ENCODE data around the gene CACNA2D3.

CACNA2D3 gene

GRCh38 chr3:54928046-54928770 lies 805.9 kb downstream of the CACNA2D3 start, which contains the start of gene LRTM1:
LRTM1 (minus strand) TSS chr3:54928059; CDS start chr3:54927911, 148 bp downstream.
- Histone ChIP-seq H3K79me2 (no peaks in the 10 kb centered on the region), H3K4me3 (ENCODE audit: low read depth, low read length) (no peak within 1 kb of the TSS), H3K4me1 (no peaks in the 10 kb centered on the region), H3K9me3 (ENCODE audit: control insufficient read depth, low read length) (no peaks in the 10 kb centered on the region), H3K27me3 (ENCODE audit: control insufficient read depth, insufficient read depth, low read length) (no peaks in the 10 kb centered on the region), H3K9ac (no peak within 1 kb of the TSS), H3K27ac (no peak within 1 kb of the TSS), H3K4me2 (ENCODE audit: low read length) (no peak within 1 kb of the TSS), H3K36me3 (ENCODE audit: control insufficient read depth, insufficient read depth, low read length) (no peaks in the 10 kb centered on the region), H2AFZ (no peak within 1 kb of the TSS)
- TF ChIP-seq CTCF (IDR thresholded peaks at IDR 0.05) = no peak

- H3K27ac ChIP-seq = no peak overlapping the region
- no peak overlapping the region for H3K4me2 ChIP-seq (ENCODE audit: low read length)
- H3K36me3 ChIP-seq (ENCODE audit: control insufficient read depth, insufficient read depth, low read length) = no peaks in the 10 kb centered on the region
- H3K9me3 ChIP-seq (ENCODE audit: control insufficient read depth, low read length) = no peaks in the 10 kb centered on the region
- no peaks in the 10 kb centered on the region for H3K27me3 ChIP-seq (ENCODE audit: control insufficient read depth, insufficient read depth, low read length)
- no peaks in the 10 kb centered on the region for H3K79me2 ChIP-seq
- no peaks in the 10 kb centered on the region for H3K4me1 ChIP-seq
- no peak overlapping the region for H3K4me3 ChIP-seq (ENCODE audit: low read depth, low read length)
- no peak for TF ChIP-seq CTCF (IDR thresholded peaks at IDR 0.05)
- H3K9ac ChIP-seq = no peak overlapping the region
- no peak overlapping the region for H2AFZ ChIP-seq
These were observed 808.8 kb downstream of the CACNA2D3 start for GRCh38 chr3:54931182-54931581.

GRCh38 chr3:54932606-54933005 lies 810.3 kb downstream of the CACNA2D3 start:
- TF ChIP-seq CTCF (IDR thresholded peaks at IDR 0.05) = no peak
- H3K9ac ChIP-seq = no peak overlapping the region
- H3K4me3 ChIP-seq (ENCODE audit: low read depth, low read length) = no peak overlapping the region
- no peaks in the 10 kb centered on the region for H3K4me1 ChIP-seq
- no peaks in the 10 kb centered on the region for H3K36me3 ChIP-seq (ENCODE audit: control insufficient read depth, insufficient read depth, low read length)
- no peaks in the 10 kb centered on the region for H3K9me3 ChIP-seq (ENCODE audit: control insufficient read depth, low read length)
- no peaks in the 10 kb centered on the region for H3K27me3 ChIP-seq (ENCODE audit: control insufficient read depth, insufficient read depth, low read length)
- H3K79me2 ChIP-seq = no peaks in the 10 kb centered on the region
- no peak overlapping the region for H2AFZ ChIP-seq
- no peak overlapping the region for H3K27ac ChIP-seq
- H3K4me2 ChIP-seq (ENCODE audit: low read length) = no peak overlapping the region

- no peaks in the 10 kb centered on the region for H3K27me3 ChIP-seq (ENCODE audit: control insufficient read depth, insufficient read depth, low read length)
- H3K4me3 ChIP-seq (ENCODE audit: low read depth, low read length) = no peak overlapping the region
- no peaks in the 10 kb centered on the region for H3K79me2 ChIP-seq
- H2AFZ ChIP-seq = no peak overlapping the region
- TF ChIP-seq CTCF (IDR thresholded peaks at IDR 0.05) = no peak
- H3K9ac ChIP-seq = no peak overlapping the region
- H3K4me1 ChIP-seq = no peaks in the 10 kb centered on the region
- H3K27ac ChIP-seq = no peak overlapping the region
- H3K4me2 ChIP-seq (ENCODE audit: low read length) = no peak overlapping the region
- H3K36me3 ChIP-seq (ENCODE audit: control insufficient read depth, insufficient read depth, low read length) = no peaks in the 10 kb centered on the region
- H3K9me3 ChIP-seq (ENCODE audit: control insufficient read depth, low read length) = no peaks in the 10 kb centered on the region
These were observed 813.5 kb downstream of the CACNA2D3 start for GRCh38 chr3:54935869-54936268.

- Histone ChIP-seq H3K4me2 (ENCODE audit: low read length) (no peak overlapping the region), H3K79me2 (no peaks in the 10 kb centered on the region), H3K36me3 (ENCODE audit: control insufficient read depth, insufficient read depth, low read length) (no peaks in the 10 kb centered on the region), H3K9me3 (ENCODE audit: control insufficient read depth, low read length) (no peaks in the 10 kb centered on the region), H3K4me1 (no peaks in the 10 kb centered on the region), H3K9ac (no peak overlapping the region), H3K27ac (no peak overlapping the region), H3K27me3 (ENCODE audit: control insufficient read depth, insufficient read depth, low read length) (no peaks in the 10 kb centered on the region), H2AFZ (no peak overlapping the region), H3K4me3 (ENCODE audit: low read depth, low read length) (no peak overlapping the region)
- TF ChIP-seq CTCF (IDR thresholded peaks at IDR 0.05) = no peak
These were observed 814.2 kb downstream of the CACNA2D3 start for GRCh38 chr3:54936561-54936960.

Measured in parathyroid adenoma (tissue), 2 donors.